GM19035 (cell line): Measurements from ENCODE around the gene PVALB.

Experiments used
- ATAC-seq: cut with Tn5 transposase; IDR thresholded peaks from one replicate; pipeline ENCODE4 v1.9.1; 2021; ENCODE audit not compliant: unreplicated experiment

PVALB gene

GRCh38 chr22:36846949-36847348, 30.1 kb upstream of the PVALB start:
- no peak for ATAC-seq

GRCh38 chr22:36846271-36846670, 29.4 kb upstream of the PVALB start:
- ATAC-seq, result no peak

GRCh38 chr22:36840106-36840505, 23.3 kb upstream of the PVALB start:
- no peak for ATAC-seq

GRCh38 chr22:36839356-36840073, 22.7 kb upstream of the PVALB start:
- no peak for ATAC-seq

- no peak for ATAC-seq
These were observed 21.5 kb upstream of the PVALB start for GRCh38 chr22:36838119-36839030.

- no peak for ATAC-seq
These were observed 19.1 kb upstream of the PVALB start for GRCh38 chr22:36835903-36836302.

GRCh38 chr22:36833073-36833472, 16.2 kb upstream of the PVALB start:
- no peak for ATAC-seq

- no peak for ATAC-seq
These were observed 14.9 kb upstream of the PVALB start for GRCh38 chr22:36831717-36832116.

GRCh38 chr22:36831206-36831605, 14.4 kb upstream of the PVALB start:
- ATAC-seq, result no peak

GRCh38 chr22:36830601-36831000, 13.8 kb upstream of the PVALB start:
- no peak for ATAC-seq

GRCh38 chr22:36829370-36830002, 12.7 kb upstream of the PVALB start:
- ATAC-seq, result no peak

- ATAC-seq, result no peak
These were observed 12.0 kb upstream of the PVALB start for GRCh38 chr22:36828815-36829214.

- no peak for ATAC-seq
These were observed 9.4 kb upstream of the PVALB start for GRCh38 chr22:36826262-36826661.

- no peak for ATAC-seq
These were observed 7.8 kb upstream of the PVALB start for GRCh38 chr22:36824655-36825054.

GRCh38 chr22:36823186-36823839, 6.5 kb upstream of the PVALB start:
- no peak for ATAC-seq

- ATAC-seq, result no peak
These were observed 5.7 kb upstream of the PVALB start for GRCh38 chr22:36822581-36822980.

- ATAC-seq, result no peak
These were observed 2.3 kb upstream of the PVALB start for GRCh38 chr22:36819112-36819511.

GRCh38 chr22:36818010-36818642, 1.3 kb upstream of the PVALB start:
- ATAC-seq, result no peak

GRCh38 chr22:36817525-36817848, 652 bp upstream of the PVALB start:
- no peak for ATAC-seq

GRCh38 chr22:36816339-36816635, 548 bp downstream of the PVALB start:
- ATAC-seq, result no peak
